ENCODE measurements around the gene AGGF1. TPM values are rescaled to one million over a fixed set of nuclear protein-coding genes. Genes with fewer than 3 reads are reported as not detected.

The AGGF1 gene
- total RNA-seq, 4 donors from 2014 or later: 17.5 to 21.2 (median 19.0) TPM

GRCh38 chr5:77031891-77032290 lies 1.7 kb downstream of the AGGF1 start:
- no peak overlapping the region for H3K27ac ChIP-seq
- TF ChIP-seq EP300 (IDR thresholded peaks at IDR 0.05): no peak
- TF ChIP-seq CTCF (IDR thresholded peaks at IDR 0.05): no peak
- TF ChIP-seq POLR2AphosphoS5 (IDR thresholded peaks at IDR 0.05): no peak
- TF ChIP-seq POLR2A (IDR thresholded peaks at IDR 0.05): no peak
- WGBS, 2 donors (ENCODE audit: low coverage in 1 of 2): 83 to 90% methylated on average over 2 to 3 of the region's 3 CpGs
- no peaks in the 10 kb centered on the region for H3K9me3 ChIP-seq
- H3K36me3 ChIP-seq: peaks cover 3 to 24% of the 10 kb centered on the region in 2 donors
- H3K4me3 ChIP-seq: no peak overlapping the region
- no peak for ATAC-seq
- peaks cover 0 to 31% (median 9%) of the 10 kb centered on the region in 3 donors for H3K4me1 ChIP-seq
- H3K27me3 ChIP-seq: no peaks in the 10 kb centered on the region

- Histone ChIP-seq H3K9me3 (no peaks in the 10 kb centered on the region), H3K4me3 (no peak overlapping the region), H3K36me3 (peaks cover 6 to 31% of the 10 kb centered on the region in 2 donors), H3K4me1 (peaks cover 0 to 31% (median 9%) of the 10 kb centered on the region in 3 donors), H3K27me3 (no peaks in the 10 kb centered on the region), H3K27ac (no peak overlapping the region)
- no peak for ATAC-seq
- WGBS, 2 donors (ENCODE audit: low coverage in 1 of 2): 66 to 86% methylated on average over 4 of the region's 4 CpGs
- TF ChIP-seq EP300 (IDR thresholded peaks at IDR 0.05) (no peak), CTCF (IDR thresholded peaks at IDR 0.05) (no peak), POLR2A (IDR thresholded peaks at IDR 0.05) (no peak), POLR2AphosphoS5 (IDR thresholded peaks at IDR 0.05) (no peak)
Observed at GRCh38 chr5:77032635-77033034, 2.4 kb downstream of the AGGF1 start.

- H3K4me1 ChIP-seq: peaks cover 0 to 31% (median 9%) of the 10 kb centered on the region in 3 donors
- TF ChIP-seq EP300 (IDR thresholded peaks at IDR 0.05) (no peak), POLR2AphosphoS5 (IDR thresholded peaks at IDR 0.05) (no peak), CTCF (IDR thresholded peaks at IDR 0.05) (no peak), POLR2A (IDR thresholded peaks at IDR 0.05) (no peak)
- H3K4me3 ChIP-seq: no peak overlapping the region
- ATAC-seq: no peak
- peaks cover 11 to 38% of the 10 kb centered on the region in 2 donors for H3K36me3 ChIP-seq
- H3K27ac ChIP-seq: no peak overlapping the region
- H3K9me3 ChIP-seq: no peaks in the 10 kb centered on the region
- WGBS, 2 donors (ENCODE audit: low coverage in 1 of 2): 88 to 92% methylated on average over 5 of the region's 5 CpGs
- H3K27me3 ChIP-seq: no peaks in the 10 kb centered on the region
Observed at GRCh38 chr5:77033338-77033737, 3.1 kb downstream of the AGGF1 start.

GRCh38 chr5:77035950-77036349 lies 5.7 kb downstream of the AGGF1 start:
- ATAC-seq: no peak

More at GRCh38 chr5:77035950-77036349, 5.7 kb downstream of the AGGF1 start:
- Histone ChIP-seq H3K9me3 (no peaks in the 10 kb centered on the region), H3K27me3 (no peaks in the 10 kb centered on the region), H3K36me3 (peaks cover 13 to 59% of the 10 kb centered on the region in 2 donors), H3K4me1 (peaks cover 0 to 20% (median 9%) of the 10 kb centered on the region in 3 donors), H3K4me3 (no peak overlapping the region), H3K27ac (no peak overlapping the region)
- 89 to 100% methylated on average over 1 of the region's 1 CpG for WGBS, 2 donors (ENCODE audit: low coverage in 1 of 2)
- no peak for TF ChIP-seq POLR2A (IDR thresholded peaks at IDR 0.05)
- no peak for TF ChIP-seq EP300 (IDR thresholded peaks at IDR 0.05)
- TF ChIP-seq CTCF (IDR thresholded peaks at IDR 0.05): no peak
- TF ChIP-seq POLR2AphosphoS5 (IDR thresholded peaks at IDR 0.05): no peak

Data from gastroesophageal sphincter (tissue), 4 donors.